ENCODE results near the gene DEFB127.
"Not testable (repeated sequence)": the region's sequence is repeated elsewhere in the genome, so short reads cannot be mapped to it uniquely, and the experiment has no call there.

The DEFB127 gene

GRCh38 chr20:157154-157553 lies at the start of gene DEFB127:
DEFB127 (plus strand) TSS chr20:157454; CDS start chr20:157545, 91 bp downstream.
- Mint-ChIP-seq H3K27me3 (peaks cover 12% of the 10 kb centered on the region), H3K36me3 (no peaks in the 10 kb centered on the region), H3K4me3 (no peak within 1 kb of the TSS), H3K27ac (no peak within 1 kb of the TSS), H3K4me1 (ENCODE audit: low read depth) (no peaks in the 10 kb centered on the region), H3K9me3 (ENCODE audit: low read depth) (no peaks in the 10 kb centered on the region)

GRCh38 chr20:112396-112795 lies 44.9 kb upstream of the DEFB127 start:
- Mint-ChIP-seq H3K4me1 (ENCODE audit: low read depth) (no peaks in the 10 kb centered on the region), H3K9me3 (ENCODE audit: low read depth) (no peaks in the 10 kb centered on the region), H3K27ac (no peak overlapping the region), H3K4me3 (no peak overlapping the region), H3K36me3 (peaks cover 5% of the 10 kb centered on the region), H3K27me3 (peaks cover 10% of the 10 kb centered on the region)

- Mint-ChIP-seq H3K4me3 (no peak overlapping the region), H3K9me3 (ENCODE audit: low read depth) (no peaks in the 10 kb centered on the region), H3K27ac (no peak overlapping the region), H3K27me3 (peaks cover 27% of the 10 kb centered on the region), H3K36me3 (peaks cover 8% of the 10 kb centered on the region), H3K4me1 (ENCODE audit: low read depth) (no peaks in the 10 kb centered on the region)
Observed at GRCh38 chr20:117518-117917, 39.7 kb upstream of the DEFB127 start.

GRCh38 chr20:129786-130323 lies 27.4 kb upstream of the DEFB127 start:
- H3K27me3 Mint-ChIP-seq = peaks cover 10% of the 10 kb centered on the region
- not testable (repeated sequence) for H3K4me3 Mint-ChIP-seq; H3K27ac Mint-ChIP-seq; H3K4me1 Mint-ChIP-seq (ENCODE audit: low read depth); H3K36me3 Mint-ChIP-seq; H3K9me3 Mint-ChIP-seq (ENCODE audit: low read depth)

- Mint-ChIP-seq H3K27ac (no peak overlapping the region), H3K27me3 (peaks cover 23% of the 10 kb centered on the region), H3K36me3 (no peaks in the 10 kb centered on the region), H3K9me3 (ENCODE audit: low read depth) (peaks cover 5% of the 10 kb centered on the region), H3K4me3 (no peak overlapping the region), H3K4me1 (ENCODE audit: low read depth) (no peaks in the 10 kb centered on the region)
Observed at GRCh38 chr20:137668-138490, 19.4 kb upstream of the DEFB127 start.

- Mint-ChIP-seq H3K4me1 (ENCODE audit: low read depth) (no peaks in the 10 kb centered on the region), H3K36me3 (no peaks in the 10 kb centered on the region), H3K4me3 (no peak within 1 kb of the TSS), H3K27ac (no peak within 1 kb of the TSS), H3K27me3 (peaks cover 27% of the 10 kb centered on the region), H3K9me3 (ENCODE audit: low read depth) (peaks cover 3% of the 10 kb centered on the region)
Observed at GRCh38 chr20:142290-142689, 15.0 kb upstream of the DEFB127 start, which contains the start of gene DEFB126. DEFB126 (plus strand) TSS chr20:142590; CDS start chr20:142629, 39 bp downstream.

GRCh38 chr20:145877-146276 lies 11.4 kb upstream of the DEFB127 start:
- Mint-ChIP-seq H3K27ac (no peak overlapping the region), H3K27me3 (peaks cover 19% of the 10 kb centered on the region), H3K4me3 (no peak overlapping the region), H3K9me3 (ENCODE audit: low read depth) (no peaks in the 10 kb centered on the region), H3K36me3 (peaks cover 2% of the 10 kb centered on the region), H3K4me1 (ENCODE audit: low read depth) (no peaks in the 10 kb centered on the region)

GRCh38 chr20:152131-152530 lies 5.1 kb upstream of the DEFB127 start:
- Mint-ChIP-seq H3K4me3 (no peak overlapping the region), H3K27ac (no peak overlapping the region), H3K4me1 (ENCODE audit: low read depth) (no peaks in the 10 kb centered on the region)

GRCh38 chr20:164618-165017 lies 7.4 kb downstream of the DEFB127 start:
- no peaks in the 10 kb centered on the region for H3K36me3 Mint-ChIP-seq
- H3K27me3 Mint-ChIP-seq = peaks cover 8% of the 10 kb centered on the region
- no peaks in the 10 kb centered on the region for H3K9me3 Mint-ChIP-seq (ENCODE audit: low read depth)
- no peak overlapping the region for H3K27ac Mint-ChIP-seq
- no peaks in the 10 kb centered on the region for H3K4me1 Mint-ChIP-seq (ENCODE audit: low read depth)
- H3K4me3 Mint-ChIP-seq = no peak overlapping the region

More at GRCh38 chr20:152131-152530, 5.1 kb upstream of the DEFB127 start:
- H3K9me3 Mint-ChIP-seq (ENCODE audit: low read depth) = no peaks in the 10 kb centered on the region
- H3K36me3 Mint-ChIP-seq = peaks cover 2% of the 10 kb centered on the region
- peaks cover 12% of the 10 kb centered on the region for H3K27me3 Mint-ChIP-seq

GRCh38 chr20:168876-169275 lies 11.6 kb downstream of the DEFB127 start:
- H3K4me1 Mint-ChIP-seq (ENCODE audit: low read depth) = no peaks in the 10 kb centered on the region

GRCh38 chr20:184288-184687 lies 27.0 kb downstream of the DEFB127 start:
- peaks cover 5% of the 10 kb centered on the region for H3K36me3 Mint-ChIP-seq
- peaks cover 33% of the 10 kb centered on the region for H3K27me3 Mint-ChIP-seq
- H3K27ac Mint-ChIP-seq = no peak overlapping the region
- no peak overlapping the region for H3K4me3 Mint-ChIP-seq
- H3K9me3 Mint-ChIP-seq (ENCODE audit: low read depth) = peaks cover 13% of the 10 kb centered on the region
- no peaks in the 10 kb centered on the region for H3K4me1 Mint-ChIP-seq (ENCODE audit: low read depth)

More at GRCh38 chr20:168876-169275, 11.6 kb downstream of the DEFB127 start:
- no peak overlapping the region for H3K4me3 Mint-ChIP-seq
- H3K36me3 Mint-ChIP-seq = no peaks in the 10 kb centered on the region
- H3K9me3 Mint-ChIP-seq (ENCODE audit: low read depth) = no peaks in the 10 kb centered on the region
- no peak overlapping the region for H3K27ac Mint-ChIP-seq
- peaks cover 4% of the 10 kb centered on the region for H3K27me3 Mint-ChIP-seq

- Mint-ChIP-seq H3K9me3 (ENCODE audit: low read depth) (peaks cover 13% of the 10 kb centered on the region), H3K36me3 (peaks cover 5% of the 10 kb centered on the region), H3K27ac (no peak overlapping the region), H3K4me1 (ENCODE audit: low read depth) (no peaks in the 10 kb centered on the region), H3K4me3 (no peak overlapping the region), H3K27me3 (peaks cover 35% of the 10 kb centered on the region)
Observed at GRCh38 chr20:187733-188132, 30.5 kb downstream of the DEFB127 start.

GRCh38 chr20:189611-190010 lies 32.4 kb downstream of the DEFB127 start, which contains the start of gene DEFB128:
DEFB128 (minus strand) TSS chr20:189711; CDS start chr20:189623, 88 bp downstream.
- Mint-ChIP-seq H3K4me1 (ENCODE audit: low read depth) (no peaks in the 10 kb centered on the region), H3K9me3 (ENCODE audit: low read depth) (peaks cover 6% of the 10 kb centered on the region), H3K4me3 (no peak within 1 kb of the TSS), H3K36me3 (no peaks in the 10 kb centered on the region), H3K27ac (no peak within 1 kb of the TSS), H3K27me3 (peaks cover 19% of the 10 kb centered on the region)

- Mint-ChIP-seq H3K4me1 (ENCODE audit: low read depth) (no peaks in the 10 kb centered on the region), H3K36me3 (no peaks in the 10 kb centered on the region), H3K27ac (no peak overlapping the region), H3K27me3 (peaks cover 8% of the 10 kb centered on the region), H3K4me3 (no peak overlapping the region), H3K9me3 (ENCODE audit: low read depth) (no peaks in the 10 kb centered on the region)
Observed at GRCh38 chr20:198225-198624, 41.0 kb downstream of the DEFB127 start.

GRCh38 chr20:199996-200395 lies 42.7 kb downstream of the DEFB127 start:
- no peak overlapping the region for H3K27ac Mint-ChIP-seq
- no peaks in the 10 kb centered on the region for H3K36me3 Mint-ChIP-seq
- H3K4me3 Mint-ChIP-seq = no peak overlapping the region
- H3K27me3 Mint-ChIP-seq = peaks cover 8% of the 10 kb centered on the region
- no peaks in the 10 kb centered on the region for H3K9me3 Mint-ChIP-seq (ENCODE audit: low read depth)
- H3K4me1 Mint-ChIP-seq (ENCODE audit: low read depth) = no peaks in the 10 kb centered on the region

Measured in activated naive CD8-positive, alpha-beta T cell (primary cell).